ENCODE measurements around the gene MYO1G.

MYO1G gene

DNA sequence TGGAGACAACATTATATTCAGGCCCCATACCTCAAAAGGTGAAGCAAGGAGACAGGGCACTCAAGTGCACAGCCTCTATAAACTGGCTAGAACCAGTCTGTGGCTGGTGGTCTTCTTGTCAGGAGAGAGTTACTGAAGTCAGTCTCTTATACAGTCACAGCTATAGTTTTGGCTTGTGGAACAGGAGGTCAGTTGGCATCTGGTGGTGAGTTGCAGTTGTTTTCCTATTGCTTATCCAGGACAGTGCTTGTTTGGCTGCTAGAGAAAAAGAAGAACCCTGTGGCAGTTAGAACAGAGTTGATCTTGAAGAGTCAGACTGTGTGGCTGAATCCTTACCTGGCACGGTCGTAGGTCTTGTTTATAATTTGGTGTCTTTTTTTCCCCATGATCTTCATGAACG, 38.4 kb upstream of the MYO1G start:
- Histone ChIP-seq H2AFZ (ENCODE audit: low read length) (no peak overlapping the region), H3F3A (ENCODE audit: low read depth) (0 out of 2 replicates have a peak, but pooled peaks cover 5% of the 10 kb centered on the region), H3K79me2 (ENCODE audit: insufficient read depth, low read length) (peaks cover 32% of the 10 kb centered on the region; the same call in 1 of the 2 replicates), H3K36me3 (ENCODE audit: insufficient read depth, low read length) (no peaks in the 10 kb centered on the region), H4K20me1 (ENCODE audit: insufficient read depth, low read length, poor library complexity, severe bottlenecking) (no peaks in the 10 kb centered on the region), H3K4me1 (ENCODE audit: insufficient read depth, low read length, poor library complexity, severe bottlenecking) (peaks cover 17% of the 10 kb centered on the region), H3K9ac (ENCODE audit: low read depth, low read length, poor library complexity, severe bottlenecking) (no peak overlapping the region), H3K9me3 (ENCODE audit: insufficient read depth, low read depth, low read length) (no peaks in the 10 kb centered on the region), H3K4me2 (ENCODE audit: low read depth, low read length, poor library complexity, severe bottlenecking) (no peak overlapping the region), H3K27me3 (ENCODE audit: insufficient read depth, low read length, poor library complexity, severe bottlenecking) (no peaks in the 10 kb centered on the region), H3K4me3 (ENCODE audit: low read length, poor library complexity, severe bottlenecking) (no peak overlapping the region), H3K9me2 (replicated peaks; ENCODE audit: low read depth, low read length) (no peaks in the 10 kb centered on the region)
- TF ChIP-seq, protein P1, sequence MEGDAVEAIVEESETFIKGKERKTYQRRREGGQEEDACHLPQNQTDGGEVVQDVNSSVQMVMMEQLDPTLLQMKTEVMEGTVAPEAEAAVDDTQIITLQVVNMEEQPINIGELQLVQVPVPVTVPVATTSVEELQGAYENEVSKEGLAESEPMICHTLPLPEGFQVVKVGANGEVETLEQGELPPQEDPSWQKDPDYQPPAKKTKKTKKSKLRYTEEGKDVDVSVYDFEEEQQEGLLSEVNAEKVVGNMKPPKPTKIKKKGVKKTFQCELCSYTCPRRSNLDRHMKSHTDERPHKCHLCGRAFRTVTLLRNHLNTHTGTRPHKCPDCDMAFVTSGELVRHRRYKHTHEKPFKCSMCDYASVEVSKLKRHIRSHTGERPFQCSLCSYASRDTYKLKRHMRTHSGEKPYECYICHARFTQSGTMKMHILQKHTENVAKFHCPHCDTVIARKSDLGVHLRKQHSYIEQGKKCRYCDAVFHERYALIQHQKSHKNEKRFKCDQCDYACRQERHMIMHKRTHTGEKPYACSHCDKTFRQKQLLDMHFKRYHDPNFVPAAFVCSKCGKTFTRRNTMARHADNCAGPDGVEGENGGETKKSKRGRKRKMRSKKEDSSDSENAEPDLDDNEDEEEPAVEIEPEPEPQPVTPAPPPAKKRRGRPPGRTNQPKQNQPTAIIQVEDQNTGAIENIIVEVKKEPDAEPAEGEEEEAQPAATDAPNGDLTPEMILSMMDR (conservative IDR thresholded peaks at IDR 0.05; ENCODE audit: low read length): no peak
- no peak for TF ChIP-seq EZH2phosphoT487 (IDR thresholded peaks at IDR 0.05; ENCODE audit: borderline replicate concordance)

DNA sequence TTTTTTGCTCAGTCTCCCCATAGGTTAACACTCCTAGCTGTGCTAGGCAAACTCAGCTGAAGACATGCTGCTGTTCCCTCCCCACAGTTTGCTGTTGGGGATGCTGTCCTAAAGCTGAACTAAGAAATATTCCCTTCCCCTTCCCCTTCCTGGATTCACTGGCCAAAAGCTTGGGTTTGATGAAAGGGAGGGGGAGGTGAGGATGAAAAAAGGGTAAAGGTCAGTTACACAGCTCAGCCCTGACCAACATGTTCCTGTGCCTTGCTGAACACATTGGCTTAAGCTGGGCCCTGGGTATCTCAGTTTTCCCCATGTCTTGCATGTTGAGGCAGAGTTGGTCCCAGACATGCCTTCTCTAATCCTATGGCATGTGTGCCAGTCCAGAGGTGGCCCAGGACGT, 36.5 kb upstream of the MYO1G start:
- no peak for TF ChIP-seq EZH2phosphoT487 (IDR thresholded peaks at IDR 0.05; ENCODE audit: borderline replicate concordance)
- TF ChIP-seq, protein P1 (conservative IDR thresholded peaks at IDR 0.05; ENCODE audit: low read length): no peak
- H3K4me3 ChIP-seq (ENCODE audit: low read length, poor library complexity, severe bottlenecking): no peak overlapping the region
- H3K9ac ChIP-seq (ENCODE audit: low read depth, low read length, poor library complexity, severe bottlenecking): no peak overlapping the region
- no peaks in the 10 kb centered on the region for H3K27me3 ChIP-seq (ENCODE audit: insufficient read depth, low read length, poor library complexity, severe bottlenecking)
- H3K9me2 ChIP-seq (replicated peaks; ENCODE audit: low read depth, low read length): no peaks in the 10 kb centered on the region
- H2AFZ ChIP-seq (ENCODE audit: low read length): no peak overlapping the region
- no peaks in the 10 kb centered on the region for H3F3A ChIP-seq (ENCODE audit: low read depth)
- H3K9me3 ChIP-seq (ENCODE audit: insufficient read depth, low read depth, low read length): no peaks in the 10 kb centered on the region
- no peaks in the 10 kb centered on the region for H3K36me3 ChIP-seq (ENCODE audit: insufficient read depth, low read length)
- H3K4me2 ChIP-seq (ENCODE audit: low read depth, low read length, poor library complexity, severe bottlenecking): no peak overlapping the region
- H4K20me1 ChIP-seq (ENCODE audit: insufficient read depth, low read length, poor library complexity, severe bottlenecking): no peaks in the 10 kb centered on the region
- H3K4me1 ChIP-seq (ENCODE audit: insufficient read depth, low read length, poor library complexity, severe bottlenecking): peaks cover 11% of the 10 kb centered on the region
- peaks cover 38% of the 10 kb centered on the region; the same call in 1 of the 2 replicates for H3K79me2 ChIP-seq (ENCODE audit: insufficient read depth, low read length)

DNA sequence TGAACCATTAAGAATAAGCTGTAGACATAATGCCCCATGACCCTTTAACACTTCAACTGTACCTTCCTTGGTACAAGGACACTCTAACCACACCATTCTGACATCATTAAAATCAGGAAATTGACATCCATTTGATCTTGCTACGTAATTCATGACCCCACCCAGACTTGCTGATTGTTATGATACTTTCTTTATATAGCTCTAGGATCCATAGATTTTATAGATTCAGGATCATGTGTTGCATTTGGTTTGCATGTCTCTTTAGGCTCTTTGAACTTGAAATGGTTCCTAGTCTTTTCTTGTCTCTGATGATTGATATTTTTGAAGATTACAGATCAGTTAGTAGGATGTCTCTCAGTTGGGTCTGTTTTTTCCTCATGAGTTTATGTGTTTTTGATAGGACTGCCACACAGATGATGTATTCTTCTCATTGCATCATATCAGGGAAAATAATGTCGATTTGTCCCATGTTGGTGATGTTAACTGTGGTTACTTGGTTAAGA, 34.7 kb upstream of the MYO1G start:
- H3K36me3 ChIP-seq (ENCODE audit: insufficient read depth, low read length): no peaks in the 10 kb centered on the region
- peaks cover 46% of the 10 kb centered on the region for H3K79me2 ChIP-seq (ENCODE audit: insufficient read depth, low read length)
- H3K4me2 ChIP-seq (ENCODE audit: low read depth, low read length, poor library complexity, severe bottlenecking): peak overlapping the region; percentile 45
- TF ChIP-seq EZH2phosphoT487 (IDR thresholded peaks at IDR 0.05; ENCODE audit: borderline replicate concordance): no peak
- TF ChIP-seq, protein P1 (conservative IDR thresholded peaks at IDR 0.05; ENCODE audit: low read length): no peak
- no peaks in the 10 kb centered on the region for H4K20me1 ChIP-seq (ENCODE audit: insufficient read depth, low read length, poor library complexity, severe bottlenecking)
- no peak overlapping the region for H3K4me3 ChIP-seq (ENCODE audit: low read length, poor library complexity, severe bottlenecking)
- no peak overlapping the region for H3K9ac ChIP-seq (ENCODE audit: low read depth, low read length, poor library complexity, severe bottlenecking)
- peaks cover 11% of the 10 kb centered on the region for H3K4me1 ChIP-seq (ENCODE audit: insufficient read depth, low read length, poor library complexity, severe bottlenecking)
- no peaks in the 10 kb centered on the region for H3K9me3 ChIP-seq (ENCODE audit: insufficient read depth, low read depth, low read length)
- no peaks in the 10 kb centered on the region for H3K9me2 ChIP-seq (replicated peaks; ENCODE audit: low read depth, low read length)
- no peaks in the 10 kb centered on the region for H3F3A ChIP-seq (ENCODE audit: low read depth)
- no peaks in the 10 kb centered on the region for H3K27me3 ChIP-seq (ENCODE audit: insufficient read depth, low read length, poor library complexity, severe bottlenecking)
- no peak overlapping the region for H2AFZ ChIP-seq (ENCODE audit: low read length)

Measured in Loucy (cell line).